AG08396 (cell line): ENCODE results near the gene PGAM4.
"Not testable (repeated sequence)": the region's sequence is repeated elsewhere in the genome, so short reads cannot be mapped to it uniquely, and the experiment has no call there.

Experiments
- DNase-seq: peaks from one replicate; pipeline ENCODE4 v3.0.0; 2012; ENCODE audit warnings: low spot score, mixed read lengths

The PGAM4 gene

DNA sequence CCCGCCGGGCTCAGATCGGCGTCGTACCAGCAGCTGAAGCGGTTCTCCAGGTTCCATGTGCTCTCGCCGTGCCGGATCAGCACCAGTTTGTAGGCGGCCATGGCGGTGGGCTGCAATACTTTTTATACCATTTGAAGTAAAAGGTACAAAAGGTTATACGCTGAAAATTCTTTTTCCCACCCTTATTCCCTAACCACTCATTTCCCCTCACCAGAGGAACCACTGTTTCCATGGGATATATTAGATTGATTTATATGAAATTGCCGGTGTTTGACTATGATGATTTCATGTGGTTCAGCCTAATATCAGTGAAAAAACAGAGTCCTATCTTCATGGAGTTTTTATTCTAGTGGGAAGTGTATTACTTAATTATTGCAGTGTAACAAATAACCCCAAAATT is at the start of gene PGAM4:
PGAM4 (minus strand) TSS at position 101 of the 400 bp plus-strand sequence; CDS start at position 101, 0 bp downstream.
- no peak for DNase-seq

GRCh38 chrX:78011846-78012245 is 42.4 kb upstream of the PGAM4 start:
- no peak for DNase-seq

DNA sequence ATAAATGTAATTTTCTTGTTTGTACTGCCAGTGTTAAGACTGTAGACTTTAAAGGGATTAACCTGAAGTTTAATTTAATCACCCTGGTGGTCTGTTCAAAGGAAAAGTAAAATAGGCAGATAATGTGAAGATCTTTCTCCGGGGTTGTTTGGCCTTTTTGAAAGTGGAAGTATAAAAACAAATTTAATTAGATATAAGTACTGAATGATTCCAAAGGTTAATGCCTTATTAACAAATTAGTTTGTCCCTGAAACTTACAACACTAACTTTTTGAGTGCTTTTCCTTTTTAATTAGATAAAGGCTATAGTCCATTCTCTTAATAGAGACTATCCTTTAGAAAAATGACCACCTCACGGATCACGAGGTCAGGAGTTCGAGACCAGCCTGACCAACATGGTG is 10.4 kb upstream of the PGAM4 start:
- no peak for DNase-seq

DNA sequence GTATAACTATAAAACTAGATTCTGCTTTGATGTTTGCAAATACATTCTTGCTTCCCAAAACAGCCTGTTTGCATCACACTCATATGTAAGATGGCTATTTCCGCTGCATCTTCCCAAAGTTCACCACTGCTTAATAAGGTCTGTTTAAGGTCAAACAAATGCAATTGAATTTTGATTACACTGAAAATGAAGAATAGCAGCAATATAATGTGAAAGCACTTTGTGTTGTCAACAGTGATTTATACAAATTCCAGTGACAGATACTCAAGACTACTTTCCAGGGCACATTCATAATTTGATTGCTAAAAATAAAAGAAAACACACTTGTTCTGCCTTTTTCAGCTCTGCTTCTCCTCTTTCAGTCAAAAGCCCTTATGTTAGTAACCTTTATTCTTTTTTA is 8.1 kb upstream of the PGAM4 start:
- no peak for DNase-seq

DNA sequence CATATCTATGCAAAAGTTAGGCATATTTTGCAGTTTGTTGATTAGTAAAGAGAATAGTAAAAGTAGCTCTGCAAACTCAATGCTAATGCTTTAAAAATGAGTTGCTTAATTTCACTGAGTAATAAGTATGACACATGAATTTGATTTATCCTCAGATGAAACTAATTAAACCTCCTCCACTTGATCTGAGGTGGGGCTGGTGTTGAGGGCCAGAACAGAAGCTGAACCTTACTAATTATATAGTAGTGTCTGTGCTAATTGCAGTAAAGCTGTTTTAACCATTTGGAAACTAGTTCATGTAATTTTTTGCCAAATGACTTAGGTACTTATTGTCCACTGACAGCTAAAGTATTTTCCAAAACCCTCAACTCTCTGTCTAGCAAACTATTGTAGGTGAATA is 7.7 kb upstream of the PGAM4 start:
- no peak for DNase-seq

DNA sequence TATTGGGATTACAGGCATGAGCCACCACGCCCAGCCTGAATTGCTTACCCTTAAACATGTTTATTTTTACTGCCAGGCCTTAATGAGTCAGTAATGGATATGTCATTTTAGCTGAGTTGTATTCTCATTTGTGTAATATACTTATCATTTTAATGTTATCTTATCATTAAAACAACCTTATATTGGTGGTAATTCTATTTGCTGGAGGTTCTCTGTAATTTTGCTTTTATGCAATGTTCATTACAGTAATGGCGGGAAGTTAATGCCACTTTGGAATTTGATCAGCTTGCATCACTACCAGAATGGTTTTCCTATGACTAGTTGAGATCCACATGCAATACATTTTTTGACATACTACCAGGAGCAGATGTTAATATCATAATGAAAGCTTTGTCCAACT is 6.3 kb upstream of the PGAM4 start:
- DNase-seq: no peak

GRCh38 chrX:77967631-77968030 is 1.8 kb downstream of the PGAM4 start:
- DNase-seq: no peak

GRCh38 chrX:77966361-77966760 is 3.1 kb downstream of the PGAM4 start:
- no peak for DNase-seq

DNA sequence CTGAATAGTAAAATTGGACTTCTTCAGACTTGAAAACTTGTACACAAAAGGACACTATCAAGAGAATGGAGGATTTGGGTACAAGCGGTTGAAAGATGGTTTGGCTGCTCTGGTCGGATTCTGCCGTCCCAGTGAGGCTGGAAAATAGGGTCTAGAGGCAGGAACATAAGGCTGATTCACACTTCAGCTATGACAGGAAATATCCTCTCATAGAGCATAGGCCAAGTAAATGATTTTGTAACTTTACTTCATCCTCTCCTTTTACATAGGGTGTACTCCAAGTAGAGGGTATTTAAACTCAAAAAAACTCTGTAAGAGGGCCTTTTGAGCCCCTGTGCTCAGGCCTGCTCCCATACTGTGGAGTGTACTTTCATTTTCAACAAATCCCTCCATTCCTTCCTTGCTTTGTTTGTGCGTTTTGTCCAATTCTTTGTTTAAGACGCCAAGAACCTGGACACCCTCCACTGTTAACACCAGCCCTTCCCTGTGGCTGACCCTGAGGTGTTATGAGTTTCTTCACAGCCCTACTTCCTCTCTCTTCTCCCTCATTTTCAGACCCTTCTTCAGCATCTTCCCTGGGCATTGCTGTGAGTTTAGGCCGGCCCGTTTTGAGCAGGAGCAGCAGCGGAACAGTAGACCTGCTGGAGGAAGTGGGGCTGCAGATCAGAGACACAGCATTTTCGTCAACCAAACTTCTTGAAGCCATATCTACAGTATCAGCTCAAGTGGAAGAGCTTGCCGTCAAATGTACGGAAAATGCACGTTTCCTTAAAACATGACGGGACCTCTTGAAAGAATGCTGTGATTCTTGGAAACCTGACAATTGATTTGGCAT is 7.2 kb downstream of the PGAM4 start:
- DNase-seq: no peak

- no peak for DNase-seq
These were observed 8.4 kb downstream of the PGAM4 start for GRCh38 chrX:77961063-77961462.

GRCh38 chrX:77960567-77960966 is 8.9 kb downstream of the PGAM4 start:
- no peak for DNase-seq

DNA sequence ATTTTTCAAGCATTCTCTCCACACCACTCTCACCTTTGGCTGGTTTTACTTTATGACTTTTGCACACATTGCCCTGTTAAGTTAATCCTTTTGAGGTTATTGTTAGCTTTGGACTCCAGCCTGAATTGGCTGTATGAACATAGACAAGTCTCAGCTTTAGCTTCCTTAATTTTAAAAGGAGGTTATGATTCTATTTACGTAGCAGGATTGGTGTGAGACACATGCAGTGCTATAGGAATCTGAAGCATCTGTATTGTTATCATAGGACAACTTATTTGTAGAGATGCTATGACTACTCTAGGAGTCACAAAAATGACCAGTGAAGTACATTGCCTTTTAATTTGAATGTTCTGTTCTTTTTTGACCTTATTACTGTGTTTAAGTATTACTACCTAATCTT is 15.7 kb downstream of the PGAM4 start:
- no peak for DNase-seq

- DNase-seq: no peak
These were observed 16.1 kb downstream of the PGAM4 start for GRCh38 chrX:77953302-77953701.

- no peak for DNase-seq
These were observed 17.3 kb downstream of the PGAM4 start for GRCh38 chrX:77952173-77952572.

DNA sequence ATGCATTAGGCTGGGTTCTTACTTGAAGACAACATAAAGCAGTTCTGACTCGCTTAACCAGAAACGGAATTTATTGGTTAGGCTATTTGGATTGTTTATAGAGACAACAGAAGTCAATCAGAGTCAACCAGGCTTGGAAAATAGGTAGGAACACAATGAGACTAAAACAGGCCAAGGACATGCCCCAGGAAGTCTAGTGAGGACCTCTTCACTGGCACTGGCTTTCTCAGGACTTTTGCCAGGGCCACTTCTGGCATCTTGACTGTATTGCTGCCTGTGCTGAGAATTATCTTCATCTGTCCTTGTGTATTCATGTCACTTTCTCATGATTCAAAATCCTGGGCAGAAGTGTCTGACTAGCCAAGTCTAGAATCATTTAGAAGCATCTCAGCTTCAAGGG is 19.6 kb downstream of the PGAM4 start:
- no peak for DNase-seq

DNA sequence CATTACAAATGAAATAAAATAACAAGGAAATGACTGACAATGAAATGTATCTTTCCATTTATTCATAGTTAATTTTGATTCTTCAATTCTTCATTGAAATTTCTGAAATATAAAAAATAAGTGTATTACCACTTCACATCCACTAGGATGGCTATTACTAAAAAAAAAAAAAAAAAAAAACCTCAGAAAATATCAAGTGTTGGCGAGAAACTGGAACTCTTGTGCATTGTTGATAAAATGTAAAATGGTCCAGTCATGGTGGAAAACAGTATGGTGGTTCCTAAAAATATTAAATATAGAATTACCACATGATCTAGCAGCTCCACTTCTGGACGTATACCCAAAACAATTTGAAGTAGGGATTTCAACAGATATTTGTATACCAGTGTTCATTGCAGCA is 22.9 kb downstream of the PGAM4 start:
- DNase-seq: no peak

- DNase-seq: no peak
These were observed 23.4 kb downstream of the PGAM4 start for GRCh38 chrX:77945910-77946545.

DNA sequence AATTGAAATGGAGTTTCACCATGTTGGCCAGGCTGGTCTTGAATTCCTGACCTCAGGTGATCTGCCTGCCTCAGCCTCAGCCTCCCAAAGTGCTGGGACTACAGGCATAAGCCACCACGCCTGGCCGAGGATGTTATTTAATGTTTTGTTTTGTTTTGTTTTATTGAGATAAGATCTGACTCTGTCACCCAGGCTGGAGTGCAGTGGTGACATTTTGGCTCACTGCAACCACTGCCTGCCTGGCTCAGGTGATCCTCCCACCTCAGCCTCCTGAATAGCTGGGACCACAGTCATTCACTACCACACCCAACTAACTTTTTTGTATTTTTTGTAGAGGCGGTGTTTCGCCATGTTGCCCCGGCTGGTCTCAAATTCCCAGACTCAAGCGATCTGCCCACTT is 24.4 kb downstream of the PGAM4 start:
- not testable (repeated sequence) for DNase-seq

DNA sequence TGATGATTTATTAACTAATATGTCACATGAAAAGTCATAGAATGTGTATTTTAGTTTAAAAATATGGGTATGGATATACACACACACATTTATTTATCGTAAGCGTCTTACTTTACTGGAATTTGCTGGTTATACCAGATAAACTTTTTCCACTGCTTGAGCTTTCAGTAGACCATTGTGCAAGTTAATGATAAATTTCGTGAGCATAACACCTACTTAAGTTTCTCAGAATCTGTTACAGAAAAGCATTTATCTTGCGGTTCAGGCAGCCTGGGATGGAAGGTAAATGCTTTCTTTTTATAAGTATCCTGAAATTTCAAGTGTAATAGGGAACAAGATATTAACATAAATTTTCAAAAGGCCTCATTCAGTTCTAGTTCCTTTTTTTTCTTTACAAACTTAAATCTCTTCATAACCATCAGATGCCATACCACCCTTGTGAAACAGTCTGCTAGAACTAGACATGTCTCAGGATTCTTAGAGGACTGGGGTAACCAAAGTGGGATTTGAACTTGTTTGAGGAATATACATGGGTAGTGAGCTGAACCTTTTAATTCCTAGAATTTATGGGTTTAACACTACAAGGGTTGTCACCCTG is 31.3 kb downstream of the PGAM4 start:
- DNase-seq: no peak

DNA sequence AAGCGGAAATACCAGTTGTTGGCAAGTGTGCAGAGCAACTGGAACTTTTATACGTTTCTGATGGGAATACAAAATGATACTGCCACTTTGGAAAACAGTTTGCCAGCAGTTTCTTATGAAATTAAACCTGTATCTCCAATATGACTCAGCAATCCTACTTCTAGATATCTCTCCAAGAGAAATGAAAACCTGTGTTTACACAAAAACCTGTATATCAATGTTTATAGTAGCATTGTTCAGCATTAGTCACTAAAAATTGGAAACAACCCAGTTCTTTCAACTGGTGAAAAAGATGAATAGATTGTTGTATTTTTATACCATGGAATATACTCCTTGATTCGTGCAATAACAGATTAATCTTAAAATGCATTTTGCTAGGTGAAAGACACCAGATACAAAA is 32.1 kb downstream of the PGAM4 start:
- DNase-seq: no peak

DNA sequence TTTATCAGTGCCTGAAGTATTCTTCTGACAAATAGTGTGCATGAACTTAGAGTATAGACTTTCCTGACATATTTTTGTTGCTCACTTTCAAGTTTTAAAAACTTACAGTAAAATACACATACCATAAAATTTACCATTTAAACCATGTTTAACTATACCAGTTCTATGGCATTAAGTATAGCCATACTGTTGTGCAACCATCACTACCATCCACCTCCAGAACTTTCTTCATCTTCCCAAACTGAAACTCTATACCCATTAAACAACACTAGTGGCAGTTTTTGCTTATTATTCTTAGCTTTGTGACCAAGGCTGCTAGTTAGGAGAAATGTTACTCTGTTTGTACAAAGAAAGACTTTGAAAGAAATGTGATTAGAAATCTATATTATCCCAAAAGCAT is 33.1 kb downstream of the PGAM4 start:
- DNase-seq: no peak

DNA sequence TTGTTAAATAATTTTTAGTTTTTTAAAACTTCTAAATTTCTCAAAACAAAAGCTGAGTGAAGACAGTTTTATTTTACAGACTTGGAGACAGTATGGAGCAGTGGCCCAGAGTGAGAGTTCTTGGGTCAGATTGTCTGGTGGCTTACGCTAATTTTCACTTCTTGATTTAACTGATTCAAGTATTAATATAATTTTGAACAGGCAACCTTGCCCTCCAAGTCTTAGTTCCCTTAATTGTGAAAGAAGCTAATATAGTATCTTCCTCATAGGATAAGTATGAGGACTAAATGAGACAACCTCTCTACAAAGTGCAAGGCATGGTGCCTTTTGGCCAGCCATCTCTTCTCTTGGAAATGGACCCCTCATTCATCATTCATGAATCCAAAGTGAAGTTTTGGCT is 33.6 kb downstream of the PGAM4 start:
- no peak for DNase-seq

DNA sequence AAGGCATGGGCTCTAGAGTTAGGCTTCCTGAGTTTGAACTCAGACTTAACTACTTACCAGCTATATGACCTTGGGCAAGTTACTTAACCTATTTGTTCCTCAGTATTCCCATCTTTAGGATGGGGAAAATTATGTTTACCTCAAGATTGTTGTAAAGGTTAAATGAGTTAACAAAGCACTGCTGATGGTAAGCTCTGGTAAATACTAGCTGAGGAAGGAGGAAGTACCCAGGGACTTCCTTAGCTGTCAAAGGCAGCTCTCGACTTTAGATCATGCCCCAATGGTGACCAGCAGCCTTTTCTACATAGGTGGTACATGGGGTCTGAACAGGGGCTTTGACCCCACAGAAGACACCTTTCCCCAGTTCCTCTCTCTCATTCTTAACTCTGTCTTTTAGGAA is 38.9 kb downstream of the PGAM4 start:
- no peak for DNase-seq
